Retinal pigment epithelial cell (primary cell): Measurements from ENCODE around the gene SLC45A1.
A peak's percentile ranks its signal among the peaks of the same experiment; 100 is the strongest.

Source experiments
- DNase-seq: peaks from one replicate; pipeline ENCODE4 v3.0.0-alpha.2; 2010; ENCODE audit warnings: low read depth
- H3K4me3 ChIP-seq: 2 replicates; pipeline ENCODE4 v1.5.1; 2011; ENCODE audit warnings: mild to moderate bottlenecking, low read length, control low read depth, moderate library complexity
- TF ChIP-seq, protein P1 (sequence below): conservative IDR thresholded peaks from 2 replicates; pipeline ENCODE4 v1.5.1; 2011; ENCODE audit warnings: low read depth, low read length, control low read depth, inconsistent platforms

Gene SLC45A1

GRCh38 chr1:8297245-8297644 lies 20.7 kb upstream of the SLC45A1 start:
- TF ChIP-seq, protein P1, sequence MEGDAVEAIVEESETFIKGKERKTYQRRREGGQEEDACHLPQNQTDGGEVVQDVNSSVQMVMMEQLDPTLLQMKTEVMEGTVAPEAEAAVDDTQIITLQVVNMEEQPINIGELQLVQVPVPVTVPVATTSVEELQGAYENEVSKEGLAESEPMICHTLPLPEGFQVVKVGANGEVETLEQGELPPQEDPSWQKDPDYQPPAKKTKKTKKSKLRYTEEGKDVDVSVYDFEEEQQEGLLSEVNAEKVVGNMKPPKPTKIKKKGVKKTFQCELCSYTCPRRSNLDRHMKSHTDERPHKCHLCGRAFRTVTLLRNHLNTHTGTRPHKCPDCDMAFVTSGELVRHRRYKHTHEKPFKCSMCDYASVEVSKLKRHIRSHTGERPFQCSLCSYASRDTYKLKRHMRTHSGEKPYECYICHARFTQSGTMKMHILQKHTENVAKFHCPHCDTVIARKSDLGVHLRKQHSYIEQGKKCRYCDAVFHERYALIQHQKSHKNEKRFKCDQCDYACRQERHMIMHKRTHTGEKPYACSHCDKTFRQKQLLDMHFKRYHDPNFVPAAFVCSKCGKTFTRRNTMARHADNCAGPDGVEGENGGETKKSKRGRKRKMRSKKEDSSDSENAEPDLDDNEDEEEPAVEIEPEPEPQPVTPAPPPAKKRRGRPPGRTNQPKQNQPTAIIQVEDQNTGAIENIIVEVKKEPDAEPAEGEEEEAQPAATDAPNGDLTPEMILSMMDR = no peak
- H3K4me3 ChIP-seq = no peak overlapping the region
- DNase-seq = no peak

GRCh38 chr1:8299963-8300362 lies 18.0 kb upstream of the SLC45A1 start:
- H3K4me3 ChIP-seq = no peak overlapping the region
- TF ChIP-seq, protein P1 = no peak
- DNase-seq = no peak

DNA sequence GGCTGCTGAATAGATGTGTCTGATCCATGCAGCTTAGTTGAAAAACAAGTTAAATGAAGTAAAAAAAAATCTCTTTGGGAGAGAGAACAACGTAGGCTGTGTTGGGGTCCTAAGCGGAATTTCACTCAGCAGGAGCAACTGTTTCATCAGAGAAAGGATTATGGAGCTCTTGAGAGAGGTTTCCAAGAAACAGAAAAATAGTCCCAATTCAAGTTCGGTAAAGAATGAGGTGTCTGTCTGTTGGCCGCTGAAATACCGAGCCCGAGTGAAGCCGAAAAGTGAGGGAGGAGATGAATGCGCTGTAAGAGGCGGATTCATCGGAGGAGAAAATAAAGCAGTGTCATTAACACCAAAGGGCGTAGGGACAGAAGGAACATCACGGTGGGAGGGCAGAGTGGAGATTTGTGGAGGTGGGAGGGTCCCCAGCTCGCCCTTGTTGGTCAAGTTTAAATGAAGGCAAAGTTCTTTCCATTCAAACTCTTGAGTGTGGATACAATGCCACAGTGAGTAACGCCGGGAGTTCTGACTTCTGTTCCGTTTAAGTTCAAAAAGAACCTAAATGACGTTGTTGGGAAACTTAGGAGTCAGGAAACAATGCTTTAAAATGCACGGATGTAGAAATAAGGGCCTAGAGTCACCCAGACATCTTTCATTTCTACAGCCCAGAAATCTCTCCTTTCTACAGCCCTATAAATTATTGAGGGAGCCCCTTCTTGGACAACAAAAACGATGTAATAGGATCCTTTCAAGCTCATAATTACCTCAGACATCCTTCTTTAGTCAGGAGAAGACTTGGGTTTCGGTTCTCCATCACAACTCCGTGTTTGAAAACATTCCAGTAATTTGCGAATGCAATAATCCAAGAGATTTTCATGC lies 15.6 kb upstream of the SLC45A1 start:
- no peak for DNase-seq
- peak overlapping the region; percentile 9 for H3K4me3 ChIP-seq
- TF ChIP-seq, protein P1 = no peak

- no peak for DNase-seq
- no peak overlapping the region for H3K4me3 ChIP-seq
- TF ChIP-seq, protein P1 = no peak
Observed at GRCh38 chr1:8303141-8303540, 14.8 kb upstream of the SLC45A1 start.

DNA sequence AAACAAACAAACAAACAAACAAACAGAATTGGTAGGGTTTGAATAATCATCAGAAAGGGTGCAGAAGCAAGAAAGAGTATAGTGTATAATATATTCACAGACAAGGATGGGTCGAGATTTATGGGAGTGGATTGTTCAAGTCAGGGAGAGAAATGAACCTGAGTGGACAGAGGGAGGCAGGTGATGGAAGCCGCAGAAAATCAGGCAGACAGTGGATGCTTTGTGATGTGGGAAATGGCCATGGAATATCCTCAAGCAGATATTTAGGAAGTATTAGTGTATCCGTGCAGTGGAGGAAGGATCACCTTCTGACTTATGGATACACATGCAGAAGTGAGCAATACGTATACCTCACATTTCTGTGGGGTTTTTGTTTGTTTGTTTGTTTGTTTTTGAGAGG lies 14.0 kb upstream of the SLC45A1 start:
- no peak overlapping the region for H3K4me3 ChIP-seq
- TF ChIP-seq, protein P1 = no peak
- DNase-seq = no peak

- no peak overlapping the region for H3K4me3 ChIP-seq
- DNase-seq = no peak
- TF ChIP-seq, protein P1 = no peak
Observed at GRCh38 chr1:8307628-8308027, 10.3 kb upstream of the SLC45A1 start.
